DND-41 (cell line): Measurements from ENCODE around the gene SSUH2.

Experiments
- CTCF ChIP-seq: IDR thresholded peaks from 2 replicates; pipeline ENCODE4 v1.5.1; 2012; ENCODE audit warnings: borderline replicate concordance, low read length, moderate library complexity, mild to moderate bottlenecking; ENCODE audit not compliant: poor library complexity, severe bottlenecking; ENCODE audit errors: extremely low read depth
- EZH2 ChIP-seq: IDR thresholded peaks from 3 replicates; pipeline ENCODE4 v1.6.1; 2012; ENCODE audit warnings: borderline replicate concordance, low read depth, mild to moderate bottlenecking, moderate library complexity, low read length, inconsistent platforms; ENCODE audit not compliant: severe bottlenecking

- no peak for TF ChIP-seq CTCF
- no peak for TF ChIP-seq EZH2
Measured at GRCh38 chr3:8631661-8632060, 12.9 kb downstream of the SSUH2 start.
